ENCODE data around the gene DNAAF9. TPM values are rescaled to one million over a fixed set of nuclear protein-coding genes. Genes with fewer than 3 reads are reported as not detected.

The DNAAF9 gene
- 7.4 and 11.2 TPM in 2 replicates for total RNA-seq

GRCh38 chr20:3407040-3407770 lies at the start of gene DNAAF9:
Gene DNAAF9 (minus strand): TSS chr20:3407669. CDS start chr20:3407557, 112 bp downstream.

Other genes starting within 250 kb of the DNAAF9 start
- gene FASTKD5, start 247.8 kb downstream of the DNAAF9 start, total RNA-seq = 14.7 and 17.6 TPM in 2 replicates
- gene UBOX5, start 247.8 kb downstream of the DNAAF9 start, total RNA-seq = 2.8 and 4.7 TPM in 2 replicates
- 4.3 and 4.8 TPM in 2 replicates for gene LZTS3, start 234.1 kb downstream of the DNAAF9 start, total RNA-seq
- 75.0 and 92.5 TPM in 2 replicates for gene DDRGK1, start 203.0 kb downstream of the DNAAF9 start, total RNA-seq
- gene ITPA, start 198.2 kb downstream of the DNAAF9 start, total RNA-seq = 43.9 and 59.7 TPM in 2 replicates
- 7.9 and 13.0 TPM in 2 replicates for gene SLC4A11, start 168.5 kb downstream of the DNAAF9 start, total RNA-seq
- gene ATRN, start 63.3 kb upstream of the DNAAF9 start, total RNA-seq = 22.6 and 29.8 TPM in 2 replicates

All from airway epithelial cell (primary cell).